ENCODE results near the gene SMIM20. TPM values are rescaled to one million over a fixed set of nuclear protein-coding genes. Genes with fewer than 3 reads are reported as not detected.
"Not testable (repeated sequence)": the region's sequence is repeated elsewhere in the genome, so short reads cannot be mapped to it uniquely, and the experiment has no call there.

SMIM20 gene
- total RNA-seq, result 10 to 100 TPM in 3 of 4 donors, 1 to 10 TPM in 1; 3.6 to 19.8 (median 15.5) TPM

- intact Hi-C loops (cut with DNase I), result no loop called here
- Histone ChIP-seq H3K9me3 (no peaks in the 10 kb centered on the region), H3K4me1 (peaks cover 11 to 23% (median 13%) of the 10 kb centered on the region in 3 donors), H3K4me3 (peak within 1 kb of the TSS; percentile 61 to 82 (median 64)), H3K27me3 (peaks cover 0 to 15% (median 0%) of the 10 kb centered on the region in 4 donors), H3K27ac (peak within 1 kb of the TSS; percentile 86 to 97 (median 88)), H3K36me3 (no peaks in the 10 kb centered on the region)
- WGBS, 2 donors, result 1 to 3% methylated on average over 22 to 39 of the region's 57 CpGs
- DNase-seq, result peak; percentile 60
- TF ChIP-seq CTCF (IDR thresholded peaks at IDR 0.05) (peak in 2 of 6 experiments; percentile 7 to 13), POLR2A (IDR thresholded peaks at IDR 0.05) (peak in 3 of 4 donors; percentile 17 to 66 (median 48))
Measured at GRCh38 chr4:25913851-25914669, at the start of gene SMIM20. Gene SMIM20, plus strand, starts transcription at chr4:25914220. Its CDS starts 94 bp downstream, at chr4:25914314.

GRCh38 chr4:25865586-25865985, 48.4 kb upstream of the SMIM20 start:
- 31 to 58% methylated on average over 4 of the region's 4 CpGs for WGBS, 2 donors
- no peak for TF ChIP-seq CTCF (IDR thresholded peaks at IDR 0.05)
- TF ChIP-seq POLR2A (IDR thresholded peaks at IDR 0.05), result no peak
- Histone ChIP-seq H3K36me3 (no peaks in the 10 kb centered on the region), H3K27me3 (peaks cover 0 to 12% (median 0%) of the 10 kb centered on the region in 4 donors), H3K9me3 (no peaks in the 10 kb centered on the region), H3K4me3 (no peak overlapping the region), H3K27ac (no peak overlapping the region), H3K4me1 (peaks cover 7 to 38% (median 15%) of the 10 kb centered on the region in 3 donors)
- intact Hi-C loops (cut with DNase I), result no loop called here
- no peak for DNase-seq

DNA sequence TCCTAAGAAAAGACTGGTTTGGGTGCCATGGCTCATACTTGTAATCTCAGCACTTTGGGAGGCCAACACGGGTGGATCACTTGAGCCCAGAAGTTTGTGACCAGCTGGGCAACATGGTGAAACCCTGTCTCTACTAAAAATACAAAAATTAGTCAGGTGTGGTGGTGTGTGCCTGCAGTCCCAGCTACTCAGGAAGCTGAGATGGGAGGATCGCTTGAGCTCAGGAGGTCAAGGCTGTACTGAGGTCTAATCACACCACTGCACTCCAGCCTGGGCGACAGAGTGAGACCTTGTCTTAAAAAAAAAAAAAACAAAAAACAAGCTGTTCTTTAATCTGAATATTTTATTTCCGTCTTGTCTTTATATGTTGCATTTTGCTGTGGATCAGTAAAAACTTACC, 47.6 kb upstream of the SMIM20 start:
- intact Hi-C loops (cut with DNase I); H3K9me3 ChIP-seq: not testable (repeated sequence)
- WGBS, 2 donors, result 84 to 86% methylated on average over 4 of the region's 4 CpGs

DNA sequence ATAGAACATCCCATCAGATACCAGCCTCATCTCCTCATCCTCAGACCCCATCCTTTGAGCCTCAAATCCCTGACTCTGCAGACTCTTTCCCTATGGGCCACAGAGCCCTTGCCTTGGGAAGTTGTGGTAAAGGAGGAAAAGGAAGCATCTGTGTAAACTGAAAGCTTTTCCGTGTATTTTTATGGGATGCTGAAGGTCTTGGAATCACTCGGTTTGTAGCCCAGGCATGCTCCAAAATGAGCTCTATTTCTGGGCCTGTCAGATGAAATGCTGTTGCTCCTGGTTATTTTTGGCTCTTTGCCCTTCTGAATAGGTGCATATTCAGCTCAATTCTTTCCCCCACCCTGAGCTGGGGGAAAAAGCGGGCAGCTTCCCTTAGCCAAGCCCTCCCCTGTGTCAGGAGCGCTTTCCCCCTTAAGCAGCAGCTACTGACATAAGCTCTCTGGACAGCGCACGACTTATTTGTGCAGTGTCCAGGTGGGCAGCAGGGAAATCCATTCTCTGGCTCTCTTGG, 46.2 kb upstream of the SMIM20 start:
- DNase-seq, result no peak
- H3K27me3 ChIP-seq, result peaks cover 0 to 8% (median 0%) of the 10 kb centered on the region in 4 donors
- 64 to 93% methylated on average over 2 to 5 of the region's 6 CpGs for WGBS, 2 donors
- TF ChIP-seq POLR2A (IDR thresholded peaks at IDR 0.05) (no peak), CTCF (IDR thresholded peaks at IDR 0.05) (no peak)
- no peak overlapping the region for H3K27ac ChIP-seq
- intact Hi-C loops (cut with DNase I), result no loop called here
- no peak overlapping the region for H3K4me3 ChIP-seq
- H3K9me3 ChIP-seq, result no peaks in the 10 kb centered on the region
- peaks cover 0 to 19% (median 0%) of the 10 kb centered on the region in 3 donors for H3K4me1 ChIP-seq
- no peaks in the 10 kb centered on the region for H3K36me3 ChIP-seq

More for the DNA sequence above, 47.6 kb upstream of the SMIM20 start:
- not testable (repeated sequence) for DNase-seq, H3K27ac ChIP-seq, H3K4me3 ChIP-seq, H3K36me3 ChIP-seq
- H3K4me1 ChIP-seq, result peaks cover 7 to 30% (median 9%) of the 10 kb centered on the region in 3 donors
- H3K27me3 ChIP-seq, result peaks cover 0 to 12% (median 0%) of the 10 kb centered on the region in 4 donors

- H3K4me3 ChIP-seq, result no peak overlapping the region
- peaks cover 0 to 4% (median 0%) of the 10 kb centered on the region in 3 donors for H3K4me1 ChIP-seq
- H3K36me3 ChIP-seq, result no peaks in the 10 kb centered on the region
- TF ChIP-seq POLR2A (IDR thresholded peaks at IDR 0.05), result no peak
- no peak for TF ChIP-seq CTCF (IDR thresholded peaks at IDR 0.05)
- intact Hi-C loops (cut with DNase I), result no loop called here
- H3K27me3 ChIP-seq, result peaks cover 0 to 8% (median 0%) of the 10 kb centered on the region in 4 donors
- WGBS, 2 donors, result 77 to 90% methylated on average over 2 of the region's 2 CpGs
- no peak for DNase-seq
- no peak overlapping the region for H3K27ac ChIP-seq
- H3K9me3 ChIP-seq, result no peaks in the 10 kb centered on the region
Measured at GRCh38 chr4:25870081-25870480, 43.9 kb upstream of the SMIM20 start.

Measured in esophagus squamous epithelium (tissue), 5 donors.